ENCODE measurements around the gene NAGS.
"Not testable (repeated sequence)": the region's sequence is repeated elsewhere in the genome, so short reads cannot be mapped to it uniquely, and the experiment has no call there.

Gene NAGS

GRCh38 chr17:43988301-43988700 lies 16.1 kb upstream of the NAGS start:
- in situ Hi-C loops (cut with HindIII; ENCODE audit: low pct_ligation_motif_present, low sequenced_read_pairs), result no loop called here
- peaks cover 7% of the 10 kb centered on the region for H3K27me3 ChIP-seq (replicated peaks)

GRCh38 chr17:43992641-43993040 lies 11.8 kb upstream of the NAGS start:
- Histone ChIP-seq H3K4me3 (ENCODE audit: low read depth, low read length) (no peak overlapping the region), H3K27ac (no peak overlapping the region), H3K36me3 (replicated peaks) (no peaks in the 10 kb centered on the region), H3K27me3 (replicated peaks) (peaks cover 2% of the 10 kb centered on the region)
- no peak for DNase-seq
- in situ Hi-C loops (cut with HindIII; ENCODE audit: low pct_ligation_motif_present, low sequenced_read_pairs), result no loop called here
- no peak for TF ChIP-seq CTCF (IDR thresholded peaks at IDR 0.05; ENCODE audit: low read depth, low read length, missing control alignments)

More at GRCh38 chr17:43988301-43988700, 16.1 kb upstream of the NAGS start:
- DNase-seq, result no peak
- H3K36me3 ChIP-seq (replicated peaks), result no peaks in the 10 kb centered on the region
- no peak overlapping the region for H3K27ac ChIP-seq
- no peak for TF ChIP-seq CTCF (IDR thresholded peaks at IDR 0.05; ENCODE audit: low read depth, low read length, missing control alignments)
- no peak overlapping the region for H3K4me3 ChIP-seq (ENCODE audit: low read depth, low read length)

GRCh38 chr17:43994272-43995149 lies 9.9 kb upstream of the NAGS start:
- TF ChIP-seq CTCF (IDR thresholded peaks at IDR 0.05; ENCODE audit: low read depth, low read length, missing control alignments), result peak; percentile 90
- no peaks in the 10 kb centered on the region for H3K36me3 ChIP-seq (replicated peaks)
- H3K4me3 ChIP-seq (ENCODE audit: low read depth, low read length), result peak overlapping the region; percentile 41
- no peak overlapping the region for H3K27ac ChIP-seq
- H3K27me3 ChIP-seq (replicated peaks), result peaks cover 2% of the 10 kb centered on the region
- in situ Hi-C loops (cut with HindIII; ENCODE audit: low pct_ligation_motif_present, low sequenced_read_pairs), result no loop called here
- DNase-seq, result peak; percentile 56

- peaks cover 2% of the 10 kb centered on the region for H3K27me3 ChIP-seq (replicated peaks)
- in situ Hi-C loops (cut with HindIII; ENCODE audit: low pct_ligation_motif_present, low sequenced_read_pairs), result no loop called here
- H3K36me3 ChIP-seq (replicated peaks), result no peaks in the 10 kb centered on the region
- no peak for DNase-seq
- H3K4me3 ChIP-seq (ENCODE audit: low read depth, low read length), result no peak overlapping the region
- TF ChIP-seq CTCF (IDR thresholded peaks at IDR 0.05; ENCODE audit: low read depth, low read length, missing control alignments), result no peak
- H3K27ac ChIP-seq, result no peak overlapping the region
Observed at GRCh38 chr17:43995150-43995471, 9.3 kb upstream of the NAGS start.

GRCh38 chr17:43997180-43997579 lies 7.2 kb upstream of the NAGS start:
- H3K27ac ChIP-seq; DNase-seq; H3K36me3 ChIP-seq (replicated peaks); H3K4me3 ChIP-seq (ENCODE audit: low read depth, low read length); in situ Hi-C loops (cut with HindIII; ENCODE audit: low pct_ligation_motif_present, low sequenced_read_pairs); H3K27me3 ChIP-seq (replicated peaks): not testable (repeated sequence)

GRCh38 chr17:43998552-43998951 lies 5.9 kb upstream of the NAGS start:
- no peaks in the 10 kb centered on the region for H3K36me3 ChIP-seq (replicated peaks)
- no peak for TF ChIP-seq CTCF (IDR thresholded peaks at IDR 0.05; ENCODE audit: low read depth, low read length, missing control alignments)
- peak; percentile 50 for DNase-seq
- no peak overlapping the region for H3K27ac ChIP-seq
- in situ Hi-C loops (cut with HindIII; ENCODE audit: low pct_ligation_motif_present, low sequenced_read_pairs), result no loop called here
- no peak overlapping the region for H3K4me3 ChIP-seq (ENCODE audit: low read depth, low read length)
- peaks cover 2% of the 10 kb centered on the region for H3K27me3 ChIP-seq (replicated peaks)

All from brain microvascular endothelial cell (primary cell).